Peyer's patch (tissue), 4 donors: ENCODE measurements around the gene ERO1B.

Experiments used
- CTCF ChIP-seq, 6 experiments: fragments of 450-650 bp in 4 of 6; fragments of 200-600 bp in 2 of 6; sonication (generic) in 1 of 6; IDR thresholded peaks; one replicate each; pipeline ENCODE4 v1.5.1; 2017 to 2019; ENCODE audit warnings: antibody characterized with exemption in 6 of 6, mild to moderate bottlenecking in 3 of 6, moderate library complexity in 1 of 6
- POLR2A ChIP-seq, 2 donors: fragments of 450-650 bp; IDR thresholded peaks; one replicate each; pipeline ENCODE4 v1.5.1; 2017; ENCODE audit warnings: antibody characterized with exemption in 2 of 2, mild to moderate bottlenecking in 2 of 2, moderate library complexity in 2 of 2

GRCh38 chr1:236315518-236315917 lies 33.8 kb upstream of the ERO1B start:
- TF ChIP-seq CTCF (IDR thresholded peaks at IDR 0.05), result no peak
- TF ChIP-seq POLR2A (IDR thresholded peaks at IDR 0.05), result no peak
